Measurements from ENCODE around the gene LHX6. TPM values are rescaled to one million over a fixed set of nuclear protein-coding genes. Genes with fewer than 3 reads are reported as not detected.

Gene LHX6
- polyA plus RNA-seq, 1 experiment, result not detected

- peaks cover 12% of the 10 kb centered on the region for H3K27me3 ChIP-seq (ENCODE audit: control insufficient read depth, insufficient read depth, low read length)
- H3K9me3 ChIP-seq (ENCODE audit: control insufficient read depth, insufficient read depth, low read length), result no peaks in the 10 kb centered on the region
- TF ChIP-seq, protein P1, sequence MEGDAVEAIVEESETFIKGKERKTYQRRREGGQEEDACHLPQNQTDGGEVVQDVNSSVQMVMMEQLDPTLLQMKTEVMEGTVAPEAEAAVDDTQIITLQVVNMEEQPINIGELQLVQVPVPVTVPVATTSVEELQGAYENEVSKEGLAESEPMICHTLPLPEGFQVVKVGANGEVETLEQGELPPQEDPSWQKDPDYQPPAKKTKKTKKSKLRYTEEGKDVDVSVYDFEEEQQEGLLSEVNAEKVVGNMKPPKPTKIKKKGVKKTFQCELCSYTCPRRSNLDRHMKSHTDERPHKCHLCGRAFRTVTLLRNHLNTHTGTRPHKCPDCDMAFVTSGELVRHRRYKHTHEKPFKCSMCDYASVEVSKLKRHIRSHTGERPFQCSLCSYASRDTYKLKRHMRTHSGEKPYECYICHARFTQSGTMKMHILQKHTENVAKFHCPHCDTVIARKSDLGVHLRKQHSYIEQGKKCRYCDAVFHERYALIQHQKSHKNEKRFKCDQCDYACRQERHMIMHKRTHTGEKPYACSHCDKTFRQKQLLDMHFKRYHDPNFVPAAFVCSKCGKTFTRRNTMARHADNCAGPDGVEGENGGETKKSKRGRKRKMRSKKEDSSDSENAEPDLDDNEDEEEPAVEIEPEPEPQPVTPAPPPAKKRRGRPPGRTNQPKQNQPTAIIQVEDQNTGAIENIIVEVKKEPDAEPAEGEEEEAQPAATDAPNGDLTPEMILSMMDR (IDR thresholded peaks at IDR 0.05; ENCODE audit: low read depth, low read length), result no peak
- no peak overlapping the region for H3K4me3 ChIP-seq (ENCODE audit: low read depth, low read length)
- DNase-seq (ENCODE audit: low read depth, low spot score), result peak; percentile 13
- no peak overlapping the region for H3K27ac ChIP-seq (ENCODE audit: low read depth, low read length)
- CTCF ChIA-PET, result no interaction called here
- POLR2A ChIA-PET, result no interaction called here
Observed at GRCh38 chr9:122201641-122202040, 27.1 kb downstream of the LHX6 start.

GRCh38 chr9:122200960-122201595, 27.7 kb downstream of the LHX6 start:
- DNase-seq (ENCODE audit: low read depth, low spot score), result peak; percentile 21
- CTCF ChIA-PET, result no interaction called here
- no peak overlapping the region for H3K4me3 ChIP-seq (ENCODE audit: low read depth, low read length)
- H3K27ac ChIP-seq (ENCODE audit: low read depth, low read length), result peak overlapping the region; percentile 21
- TF ChIP-seq, protein P1 (IDR thresholded peaks at IDR 0.05; ENCODE audit: low read depth, low read length), result no peak
- no peaks in the 10 kb centered on the region for H3K9me3 ChIP-seq (ENCODE audit: control insufficient read depth, insufficient read depth, low read length)
- POLR2A ChIA-PET, result no interaction called here
- peaks cover 12% of the 10 kb centered on the region for H3K27me3 ChIP-seq (ENCODE audit: control insufficient read depth, insufficient read depth, low read length)

GRCh38 chr9:122197882-122198281, 30.9 kb downstream of the LHX6 start:
- POLR2A ChIA-PET, result no interaction called here
- CTCF ChIA-PET, result interaction anchor here (0.6 kb wide), 1 partner anchor 107 kb away, joined by 4 read pairs; no protein-coding TSS in a partner anchor
- Histone ChIP-seq H3K27ac (ENCODE audit: low read depth, low read length) (no peak overlapping the region), H3K27me3 (ENCODE audit: control insufficient read depth, insufficient read depth, low read length) (peaks cover 24% of the 10 kb centered on the region), H3K9me3 (ENCODE audit: control insufficient read depth, insufficient read depth, low read length) (no peaks in the 10 kb centered on the region), H3K4me3 (ENCODE audit: low read depth, low read length) (no peak overlapping the region)
- DNase-seq (ENCODE audit: low read depth, low spot score), result no peak
- TF ChIP-seq, protein P1 (IDR thresholded peaks at IDR 0.05; ENCODE audit: low read depth, low read length), result no peak

DNA sequence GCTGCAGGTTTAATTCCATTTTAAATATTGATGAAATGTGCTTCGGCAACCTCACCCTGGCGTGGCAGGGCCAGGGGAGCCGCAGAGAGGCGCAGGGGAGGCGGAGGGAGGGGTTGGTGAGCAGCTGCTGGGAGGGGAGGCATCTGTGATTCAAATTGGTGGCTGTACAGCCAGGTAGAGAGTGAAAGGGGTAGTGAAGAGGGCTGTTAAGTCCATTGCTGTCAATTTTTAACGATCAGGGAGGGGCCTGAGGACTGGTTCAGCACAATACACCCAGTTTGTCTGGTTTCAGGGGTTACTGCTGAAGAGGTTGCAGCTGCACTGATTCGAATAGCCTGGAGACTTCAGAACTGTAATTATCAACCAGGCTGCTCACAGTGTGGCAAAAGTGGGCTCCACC, 31.3 kb downstream of the LHX6 start:
- ChIA-PET CTCF (interaction anchor here (0.6 kb wide), 1 partner anchor 108 kb away, joined by 4 read pairs; no protein-coding TSS in a partner anchor), POLR2A (no interaction called here)
- no peak overlapping the region for H3K4me3 ChIP-seq (ENCODE audit: low read depth, low read length)
- no peak for DNase-seq (ENCODE audit: low read depth, low spot score)
- TF ChIP-seq, protein P1 (IDR thresholded peaks at IDR 0.05; ENCODE audit: low read depth, low read length), result no peak
- no peak overlapping the region for H3K27ac ChIP-seq (ENCODE audit: low read depth, low read length)
- peaks cover 25% of the 10 kb centered on the region for H3K27me3 ChIP-seq (ENCODE audit: control insufficient read depth, insufficient read depth, low read length)
- H3K9me3 ChIP-seq (ENCODE audit: control insufficient read depth, insufficient read depth, low read length), result no peaks in the 10 kb centered on the region

DNA sequence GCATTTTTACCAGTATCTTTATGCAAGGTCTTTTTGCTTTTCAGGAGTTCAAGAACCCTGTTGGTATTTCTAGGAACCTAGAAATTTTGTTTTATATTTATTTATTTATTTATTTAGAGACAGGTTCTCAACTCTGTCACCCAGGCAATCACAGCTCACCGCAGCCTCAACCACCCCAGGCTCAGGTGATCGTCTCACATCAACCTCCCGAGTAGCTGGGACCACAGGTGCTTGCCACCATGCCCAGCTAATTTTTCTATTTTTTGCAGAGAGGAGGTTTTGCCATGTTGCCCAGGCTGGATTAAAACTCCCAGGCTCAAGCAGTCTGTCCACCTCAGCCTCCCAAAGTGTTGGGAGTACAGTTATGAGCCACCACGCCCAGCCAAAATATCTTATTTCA, 32.9 kb downstream of the LHX6 start:
- peaks cover 33% of the 10 kb centered on the region for H3K27me3 ChIP-seq (ENCODE audit: control insufficient read depth, insufficient read depth, low read length)
- H3K4me3 ChIP-seq (ENCODE audit: low read depth, low read length), result no peak overlapping the region
- POLR2A ChIA-PET, result no interaction called here
- no peaks in the 10 kb centered on the region for H3K9me3 ChIP-seq (ENCODE audit: control insufficient read depth, insufficient read depth, low read length)
- no peak overlapping the region for H3K27ac ChIP-seq (ENCODE audit: low read depth, low read length)
- TF ChIP-seq, protein P1 (IDR thresholded peaks at IDR 0.05; ENCODE audit: low read depth, low read length), result no peak
- DNase-seq (ENCODE audit: low read depth, low spot score), result no peak
- CTCF ChIA-PET, result no interaction called here
